Activated T-cell treated with anti-CD3 and anti-CD28 coated beads, Interleukin-2, amount 50 U/mL, for 4 hours (primary cell): ENCODE data around the gene EBF4. TPM values are rescaled to one million over a fixed set of nuclear protein-coding genes. Genes with fewer than 3 reads are reported as not detected.

ENCODE experiments used
- ATAC-seq, 2 donors: fragments of 200-7000 bp; cut with Tn5 transposase; one replicate each; pipeline ENCODE4 v1.10.0; 2021
- DNase-seq: peaks from one replicate; pipeline ENCODE4 v3.0.0-alpha.2; 2020
- H3K27me3 Mint-ChIP-seq: one replicate; pipeline ENCODE4 v1.8.0; 2021; ENCODE audit warnings: low read depth, mixed read lengths
- H3K36me3 Mint-ChIP-seq: one replicate; pipeline ENCODE4 v1.8.0; 2022; ENCODE audit warnings: mixed read lengths; ENCODE audit not compliant: insufficient read depth
- H3K4me1 Mint-ChIP-seq: one replicate; pipeline ENCODE4 v1.8.0; 2021; ENCODE audit warnings: low read depth, mixed read lengths
- H3K4me3 Mint-ChIP-seq: one replicate; pipeline ENCODE4 v1.8.0; 2021; ENCODE audit warnings: mild to moderate bottlenecking, moderate library complexity, mixed read lengths
- H3K9me3 Mint-ChIP-seq: one replicate; pipeline ENCODE4 v1.8.0; 2021; ENCODE audit warnings: mixed read lengths
- total RNA-seq, 3 donors: library from RNA; stranded (reverse); gene quantifications; one replicate each; pipeline ENCODE4 v1.2.1, GENCODE V29; 2021

EBF4 gene
- total RNA-seq, 3 donors from 2014 or later = 0.33 to 1.1 (median 0.76) TPM

DNA sequence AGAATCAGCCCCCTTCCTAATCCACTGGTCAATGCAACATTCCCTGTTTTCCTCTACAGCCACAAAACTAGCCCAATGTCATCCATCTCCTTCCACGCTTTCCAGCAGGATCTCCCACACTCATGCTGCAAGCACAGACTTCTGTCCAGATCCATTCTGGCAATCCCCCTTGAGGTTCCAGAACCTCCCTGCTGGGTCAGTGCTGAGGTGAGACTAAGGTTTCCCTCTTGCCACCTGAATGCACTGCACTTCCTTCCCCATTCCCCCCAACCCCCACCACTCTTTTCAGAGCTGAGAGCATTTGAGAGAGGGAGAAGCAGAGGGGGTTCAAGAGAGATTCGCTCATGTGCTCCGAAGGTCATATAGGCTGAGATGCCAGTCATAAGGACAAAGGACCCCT, 43.9 kb downstream of the EBF4 start:
- ATAC-seq (no peak), DNase-seq (no peak)
- H3K4me3 Mint-ChIP-seq = no peak overlapping the region
- no peaks in the 10 kb centered on the region for H3K36me3 Mint-ChIP-seq
- H3K4me1 Mint-ChIP-seq = peaks cover 26% of the 10 kb centered on the region
- no peaks in the 10 kb centered on the region for H3K27me3 Mint-ChIP-seq
- peaks cover 8% of the 10 kb centered on the region for H3K9me3 Mint-ChIP-seq

GRCh38 chr20:2738331-2739041, 45.9 kb downstream of the EBF4 start:
- Mint-ChIP-seq H3K4me1 (peaks cover 45% of the 10 kb centered on the region), H3K27me3 (no peaks in the 10 kb centered on the region), H3K4me3 (no peak overlapping the region), H3K9me3 (peaks cover under 1% of the 10 kb centered on the region), H3K36me3 (no peaks in the 10 kb centered on the region)
- ATAC-seq (no peak), DNase-seq (no peak)

GRCh38 chr20:2739042-2739398, 46.4 kb downstream of the EBF4 start:
- DNase-seq (no peak), ATAC-seq (no peak)
- Mint-ChIP-seq H3K4me1 (peaks cover 45% of the 10 kb centered on the region), H3K4me3 (no peak overlapping the region), H3K36me3 (no peaks in the 10 kb centered on the region), H3K9me3 (no peaks in the 10 kb centered on the region), H3K27me3 (no peaks in the 10 kb centered on the region)

- Mint-ChIP-seq H3K4me3 (no peak overlapping the region), H3K4me1 (peaks cover 45% of the 10 kb centered on the region), H3K36me3 (no peaks in the 10 kb centered on the region), H3K27me3 (no peaks in the 10 kb centered on the region), H3K9me3 (no peaks in the 10 kb centered on the region)
- no peak for DNase-seq
- no peak for ATAC-seq
Measured at GRCh38 chr20:2740702-2741101, 48.1 kb downstream of the EBF4 start.

- no peak for DNase-seq
- Mint-ChIP-seq H3K4me3 (peak overlapping the region; percentile 49), H3K27me3 (no peaks in the 10 kb centered on the region), H3K36me3 (no peaks in the 10 kb centered on the region), H3K4me1 (peaks cover 45% of the 10 kb centered on the region), H3K9me3 (no peaks in the 10 kb centered on the region)
- ATAC-seq = peak; percentile 65 to 83
Measured at GRCh38 chr20:2741463-2741862, 48.9 kb downstream of the EBF4 start.

- H3K4me3 Mint-ChIP-seq = peak overlapping the region; percentile 49
- DNase-seq (no peak), ATAC-seq (peak in 1 of 2 donors; percentile 42)
- H3K27me3 Mint-ChIP-seq = no peaks in the 10 kb centered on the region
- H3K9me3 Mint-ChIP-seq = no peaks in the 10 kb centered on the region
- H3K4me1 Mint-ChIP-seq = peaks cover 45% of the 10 kb centered on the region
- no peaks in the 10 kb centered on the region for H3K36me3 Mint-ChIP-seq
Measured at GRCh38 chr20:2741881-2742280, 49.3 kb downstream of the EBF4 start.

DNA sequence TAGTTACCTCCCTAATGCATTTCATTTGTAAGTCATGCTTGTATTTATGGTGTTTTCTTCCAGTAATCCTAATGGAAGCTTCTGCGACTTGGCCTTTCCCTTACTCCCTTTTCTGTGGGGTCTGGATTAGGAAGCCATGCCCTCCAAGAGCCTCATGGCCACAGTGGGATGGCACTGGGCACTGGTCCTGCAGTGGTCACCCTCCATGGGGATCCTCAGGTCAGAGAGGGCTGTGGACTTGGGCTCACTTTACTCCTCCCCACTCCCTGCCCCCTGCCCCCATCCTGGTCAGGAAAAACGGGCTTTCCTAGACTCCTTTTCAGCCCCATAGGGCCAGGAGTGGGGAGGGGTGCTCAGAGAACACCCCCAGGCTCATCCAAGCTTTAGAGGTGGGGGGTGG, 49.9 kb downstream of the EBF4 start:
- H3K4me3 Mint-ChIP-seq = no peak overlapping the region

GRCh38 chr20:2742934-2743559, 50.5 kb downstream of the EBF4 start:
- Mint-ChIP-seq H3K9me3 (no peaks in the 10 kb centered on the region), H3K36me3 (no peaks in the 10 kb centered on the region), H3K4me1 (peaks cover 49% of the 10 kb centered on the region), H3K27me3 (no peaks in the 10 kb centered on the region), H3K4me3 (peak overlapping the region; percentile 32)
- ATAC-seq (peak; percentile 72 to 74), DNase-seq (peak; percentile 71)

More for the DNA sequence above, 49.9 kb downstream of the EBF4 start:
- Mint-ChIP-seq H3K27me3 (no peaks in the 10 kb centered on the region), H3K36me3 (no peaks in the 10 kb centered on the region), H3K9me3 (no peaks in the 10 kb centered on the region), H3K4me1 (peaks cover 47% of the 10 kb centered on the region)
- ATAC-seq (no peak), DNase-seq (no peak)

- no peak for DNase-seq
- no peaks in the 10 kb centered on the region for H3K9me3 Mint-ChIP-seq
- ATAC-seq = no peak
- peaks cover 39% of the 10 kb centered on the region for H3K4me1 Mint-ChIP-seq
- H3K36me3 Mint-ChIP-seq = no peaks in the 10 kb centered on the region
- H3K27me3 Mint-ChIP-seq = peaks cover 3% of the 10 kb centered on the region
- no peak overlapping the region for H3K4me3 Mint-ChIP-seq
Measured at GRCh38 chr20:2745060-2745910, 52.7 kb downstream of the EBF4 start.

DNA sequence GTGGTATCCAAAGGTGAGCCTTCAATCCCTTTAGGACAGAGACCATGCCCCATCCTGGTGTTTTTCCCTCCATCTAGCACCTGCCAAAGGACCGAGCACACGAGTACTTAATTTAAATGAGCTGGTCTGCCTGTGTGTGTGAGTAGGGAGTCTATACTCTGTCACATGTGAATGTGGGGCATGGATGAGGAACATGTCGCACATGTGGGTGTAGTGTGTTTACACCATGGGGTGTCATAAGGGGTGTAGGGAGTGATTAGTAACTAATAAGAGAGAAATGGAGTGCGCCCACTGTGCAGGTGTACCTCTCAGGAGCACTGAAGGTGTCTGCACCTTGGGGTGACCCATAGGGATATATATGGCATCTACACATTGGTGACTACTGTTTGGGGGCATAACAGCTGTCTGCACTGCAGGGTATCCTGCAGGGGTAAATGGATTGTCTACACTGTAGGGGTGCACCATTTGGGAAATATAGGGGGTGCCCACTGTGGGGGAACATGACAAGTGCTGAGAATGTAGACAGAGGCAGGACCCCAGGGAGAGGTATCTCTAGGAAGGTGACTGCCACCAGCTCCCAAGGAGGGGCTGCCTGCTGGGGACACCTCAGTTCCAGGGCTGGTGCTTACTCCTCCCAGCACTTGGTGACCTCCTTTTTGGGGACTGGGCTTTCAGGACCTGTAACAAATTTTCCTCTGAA, 53.5 kb downstream of the EBF4 start:
- Mint-ChIP-seq H3K9me3 (no peaks in the 10 kb centered on the region), H3K36me3 (no peaks in the 10 kb centered on the region), H3K4me3 (no peak overlapping the region), H3K4me1 (peaks cover 39% of the 10 kb centered on the region), H3K27me3 (peaks cover 8% of the 10 kb centered on the region)
- DNase-seq (no peak), ATAC-seq (no peak)

- DNase-seq (no peak), ATAC-seq (no peak)
- Mint-ChIP-seq H3K4me1 (peaks cover 34% of the 10 kb centered on the region), H3K4me3 (no peak overlapping the region), H3K9me3 (no peaks in the 10 kb centered on the region), H3K27me3 (peaks cover 8% of the 10 kb centered on the region), H3K36me3 (no peaks in the 10 kb centered on the region)
Measured at GRCh38 chr20:2746636-2747265, 54.2 kb downstream of the EBF4 start.

DNA sequence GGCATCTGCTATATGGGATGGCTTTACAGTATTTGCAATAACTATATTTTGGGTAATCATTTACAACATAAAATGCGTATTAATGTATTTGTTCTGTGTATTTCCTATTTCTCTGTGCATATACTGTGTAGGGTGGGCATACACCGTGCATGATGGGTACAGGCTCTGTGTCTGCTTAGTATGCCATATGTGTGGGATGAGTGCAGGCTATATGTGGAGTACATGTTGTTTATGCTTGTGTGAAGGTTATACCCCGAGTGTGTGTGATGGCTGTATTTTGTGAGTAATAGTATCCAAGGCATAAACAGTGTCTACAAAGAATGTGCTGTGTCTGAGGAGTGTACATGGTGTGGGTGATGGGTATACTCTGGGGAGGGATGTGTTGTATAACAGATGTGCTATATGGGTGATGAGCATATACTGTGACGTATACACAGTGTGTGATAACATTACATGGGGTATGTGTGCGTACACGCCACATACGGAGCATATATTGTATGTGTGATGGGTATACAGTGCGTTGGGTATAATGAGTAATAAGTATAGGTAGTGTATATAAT, 55.2 kb downstream of the EBF4 start:
- no peak for DNase-seq
- no peaks in the 10 kb centered on the region for H3K36me3 Mint-ChIP-seq
- peaks cover 26% of the 10 kb centered on the region for H3K4me1 Mint-ChIP-seq
- H3K9me3 Mint-ChIP-seq = no peaks in the 10 kb centered on the region
- no peak overlapping the region for H3K4me3 Mint-ChIP-seq
- no peak for ATAC-seq
- peaks cover 10% of the 10 kb centered on the region for H3K27me3 Mint-ChIP-seq

GRCh38 chr20:2748551-2749342, 56.2 kb downstream of the EBF4 start:
- no peaks in the 10 kb centered on the region for H3K9me3 Mint-ChIP-seq
- H3K27me3 Mint-ChIP-seq = peaks cover 13% of the 10 kb centered on the region
- no peaks in the 10 kb centered on the region for H3K36me3 Mint-ChIP-seq
- no peak for ATAC-seq
- H3K4me3 Mint-ChIP-seq = no peak overlapping the region
- DNase-seq = no peak
- H3K4me1 Mint-ChIP-seq = peaks cover 25% of the 10 kb centered on the region
